K562 (cell line): ENCODE results near the gene LAMB1. TPM values are rescaled to one million over a fixed set of nuclear protein-coding genes. Genes with fewer than 3 reads are reported as not detected.
A peak's percentile ranks its signal among the peaks of the same experiment; 100 is the strongest.

ENCODE experiments used
- BCOR ChIP-seq: fragments of 450-650 bp; IDR thresholded peaks from 2 replicates; pipeline ENCODE4 v1.6.1; 2016
- CTCF ChIP-seq, 3 experiments: IDR thresholded peaks in 2 of 3; conservative IDR thresholded peaks in 1 of 3; 2 replicates each; pipeline ENCODE4 v1.5.1; 2011 to 2012; ENCODE audit warnings: low read length in 3 of 3, mild to moderate bottlenecking in 3 of 3, control low read depth in 2 of 3, improper control_type of control experiment in 1 of 3, inconsistent platforms in 1 of 3, low read depth in 1 of 3, mixed read lengths in 1 of 3, moderate library complexity in 1 of 3; ENCODE audit not compliant: insufficient read depth in 2 of 3
- DEAF1 ChIP-seq: fragments of 450-650 bp; formaldehyde crosslinking; IDR thresholded peaks from 2 replicates; pipeline ENCODE4 v1.4.0; 2020; ENCODE audit warnings: mild to moderate bottlenecking, moderate library complexity
- DNMT1 ChIP-seq: fragments of 450-650 bp; IDR thresholded peaks from 2 replicates; pipeline ENCODE4 v1.6.1; 2016; ENCODE audit warnings: antibody characterized with exemption, mild to moderate bottlenecking
- GABPB1 ChIP-seq: sonication (generic); formaldehyde crosslinking; IDR thresholded peaks from 2 replicates; pipeline ENCODE4 v1.8.0; 2022; ENCODE audit warnings: mild to moderate bottlenecking, missing genetic modification reagents
- HNRNPH1 ChIP-seq: fragments of 200-400 bp; formaldehyde crosslinking; optimal IDR thresholded peaks from 2 replicates; pipeline ENCODE3; 2017; ENCODE audit warnings: low read depth, mild to moderate bottlenecking, low read length, moderate library complexity
- HSF4 ChIP-seq: fragments of 250-450 bp; sonication (Bioruptor Pico); IDR thresholded peaks from 2 replicates; pipeline ENCODE4 v2.1.2; 2022; ENCODE audit warnings: mild to moderate bottlenecking, moderate library complexity, borderline replicate concordance
- NCOA4 ChIP-seq: fragments of 450-650 bp; IDR thresholded peaks from 2 replicates; pipeline ENCODE4 v1.6.1; 2018; ENCODE audit warnings: mild to moderate bottlenecking; ENCODE audit not compliant: partially characterized antibody
- NFIC ChIP-seq: fragments of 450-650 bp; IDR thresholded peaks from 2 replicates; pipeline ENCODE4 v1.6.1; 2017; ENCODE audit warnings: mild to moderate bottlenecking, inconsistent platforms
- PBX2 ChIP-seq, 2 experiments: IDR thresholded peaks in 1 of 2; conservative IDR thresholded peaks in 1 of 2; 2 replicates each; pipeline ENCODE4 v1.6.1; 2016; ENCODE audit warnings: low read depth in 2 of 2, mild to moderate bottlenecking in 1 of 2, missing compliant biosample characterization in 1 of 2, missing genetic modification characterization in 1 of 2, moderate library complexity in 1 of 2
- PHB ChIP-seq: fragments of 250-450 bp; sonication (Bioruptor Pico); IDR thresholded peaks from 2 replicates; pipeline ENCODE4 v1.5.0; 2021
- PHF20 ChIP-seq: fragments of 450-650 bp; IDR thresholded peaks from 2 replicates; pipeline ENCODE4 v1.6.1; 2018; ENCODE audit not compliant: partially characterized antibody
- SNIP1 ChIP-seq: fragments of 450-650 bp; IDR thresholded peaks from 2 replicates; pipeline ENCODE4 v1.7.1; 2017; ENCODE audit warnings: low read depth, mild to moderate bottlenecking
- ZNF79 ChIP-seq: fragments of 250-450 bp; sonication (Bioruptor Pico); IDR thresholded peaks from 2 replicates; pipeline ENCODE4 v1.4.0; 2020; ENCODE audit warnings: low read depth, mild to moderate bottlenecking, moderate library complexity
- polyA plus RNA-seq, 8 experiments: library from polyadenylated mRNA; depleted of rRNA in 4 of 8; stranded (reverse) in 5 of 8; unstranded in 3 of 8; fragments of >200 nt; fragmentation: Nextera tagmentation in 2 of 8; fragmentation: Illumina TruSeq in 1 of 8; extraction: Ambion mirVana in 2 of 8; extraction: Trizol in 1 of 8; gene quantifications; 2 replicates each; pipeline versions ENCODE4 v1.2.1 to v1.2.3, GENCODE V29; 2011 to 2014; ENCODE audit warnings: inconsistent platforms in 1 of 8, missing spikeins in 1 of 8
- total RNA-seq, 7 experiments: library from RNA; depleted of rRNA in 6 of 7; stranded (reverse); fragments of >200 nt in 6 of 7; fragmentation: Illumina TruSeq in 2 of 7; extraction: Trizol in 2 of 7; gene quantifications; 2 replicates each; pipeline versions ENCODE4 v1.2.1 to v1.2.3, GENCODE V29; 2011 to 2021; ENCODE audit warnings: low replicate concordance in 1 of 7
- TF ChIP-seq, protein P1 (sequence below): fragments of 250-450 bp; sonication (Bioruptor Pico); IDR thresholded peaks from 2 replicates; pipeline ENCODE4 v1.4.0; 2020
- TF ChIP-seq, protein P2 (sequence below): fragments of 450-650 bp; formaldehyde crosslinking; IDR thresholded peaks from 2 replicates; pipeline ENCODE4 v1.4.0; 2020; ENCODE audit warnings: mild to moderate bottlenecking, moderate library complexity

Gene LAMB1
- total and polyA plus RNA-seq, 9 of the 15 experiments (the other 6 are each of a cell fraction or from before 2014, with no cell fraction given), result 6.0 to 17.7 (median 12.3) TPM

DNA sequence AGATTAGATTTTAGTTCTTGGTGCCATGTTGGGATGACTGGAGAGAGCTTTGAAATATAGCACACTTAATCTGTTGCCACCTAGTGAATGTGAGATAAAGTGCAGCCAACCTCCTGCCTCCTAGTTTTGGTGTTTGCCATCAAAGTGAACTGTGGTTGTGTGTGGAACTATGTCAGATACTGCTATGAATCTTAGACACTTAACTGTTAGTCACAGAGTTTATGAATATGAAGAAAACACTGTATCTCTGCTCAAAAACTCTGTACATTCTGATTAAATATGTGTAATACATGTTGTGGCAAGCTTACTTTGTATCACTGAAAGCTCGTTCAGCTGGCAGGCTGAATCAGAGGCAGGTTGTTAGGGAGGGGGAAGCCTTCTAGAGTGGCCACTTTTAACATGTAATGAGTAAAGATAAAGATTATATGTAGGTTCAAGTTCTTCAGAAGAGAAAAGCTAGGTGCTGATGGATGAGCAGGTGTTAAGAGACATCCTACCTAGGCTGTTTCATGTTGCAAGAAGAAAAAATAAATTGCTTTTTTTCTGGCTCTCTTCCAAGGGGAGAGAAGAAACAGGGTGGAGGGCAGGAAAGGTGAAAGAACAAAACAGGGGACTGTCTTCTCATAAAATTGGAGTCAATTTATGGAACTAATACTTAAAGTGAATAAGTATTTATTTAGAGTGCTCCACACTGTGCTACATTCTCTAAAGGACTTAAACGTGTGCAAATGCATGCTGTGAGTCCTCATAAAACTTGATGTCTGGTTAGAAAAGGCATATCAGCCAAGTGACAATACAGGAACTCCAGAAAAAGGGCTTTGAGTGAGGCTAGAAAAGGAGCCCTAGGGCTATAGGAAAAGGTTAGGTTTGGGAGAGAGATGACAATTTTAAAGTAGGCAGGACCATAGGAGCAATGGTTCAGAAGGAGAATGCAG, 14.1 kb upstream of the LAMB1 start (continued):
- TF ChIP-seq, protein P1, sequence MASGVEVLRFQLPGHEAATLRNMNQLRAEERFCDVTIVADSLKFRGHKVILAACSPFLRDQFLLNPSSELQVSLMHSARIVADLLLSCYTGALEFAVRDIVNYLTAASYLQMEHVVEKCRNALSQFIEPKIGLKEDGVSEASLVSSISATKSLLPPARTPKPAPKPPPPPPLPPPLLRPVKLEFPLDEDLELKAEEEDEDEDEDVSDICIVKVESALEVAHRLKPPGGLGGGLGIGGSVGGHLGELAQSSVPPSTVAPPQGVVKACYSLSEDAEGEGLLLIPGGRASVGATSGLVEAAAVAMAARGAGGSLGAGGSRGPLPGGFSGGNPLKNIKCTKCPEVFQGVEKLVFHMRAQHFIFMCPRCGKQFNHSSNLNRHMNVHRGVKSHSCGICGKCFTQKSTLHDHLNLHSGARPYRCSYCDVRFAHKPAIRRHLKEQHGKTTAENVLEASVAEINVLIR (CRISPR knock-in tag), result no peak
- TF ChIP-seq SNIP1 (no peak), GABPB1 (CRISPR knock-in tag) (no peak), PHB (CRISPR knock-in tag) (no peak), NCOA4 (no peak), CTCF (IDR thresholded peaks at IDR 0.05 in 2 of 3, conservative IDR thresholded peaks at IDR 0.05 in 1 of 3; ENCODE audit: insufficient read depth in 2 of 3, low read depth in 1 of 3, low read length in 3 of 3) (peak; percentile 55 to 67 (median 60); a peak in 5 of 6 replicates), PHF20 (no peak), DEAF1 (CRISPR knock-in tag) (peak; percentile 45; the same call in 1 of the 2 replicates), HNRNPH1 (no peak), ZNF79 (CRISPR knock-in tag) (no peak), NFIC (peak; percentile 73), HSF4 (CRISPR knock-in tag) (no peak), BCOR (no peak), PBX2 (CRISPR knock-in tag; IDR thresholded peaks at IDR 0.05; ENCODE audit: low read depth) (no peak), PBX2 (tag; conservative IDR thresholded peaks at IDR 0.05; ENCODE audit: low read depth) (0 out of 2 replicates have a peak, but pooled peaks have one; percentile 46), DNMT1 (no peak)
- TF ChIP-seq, protein P2, sequence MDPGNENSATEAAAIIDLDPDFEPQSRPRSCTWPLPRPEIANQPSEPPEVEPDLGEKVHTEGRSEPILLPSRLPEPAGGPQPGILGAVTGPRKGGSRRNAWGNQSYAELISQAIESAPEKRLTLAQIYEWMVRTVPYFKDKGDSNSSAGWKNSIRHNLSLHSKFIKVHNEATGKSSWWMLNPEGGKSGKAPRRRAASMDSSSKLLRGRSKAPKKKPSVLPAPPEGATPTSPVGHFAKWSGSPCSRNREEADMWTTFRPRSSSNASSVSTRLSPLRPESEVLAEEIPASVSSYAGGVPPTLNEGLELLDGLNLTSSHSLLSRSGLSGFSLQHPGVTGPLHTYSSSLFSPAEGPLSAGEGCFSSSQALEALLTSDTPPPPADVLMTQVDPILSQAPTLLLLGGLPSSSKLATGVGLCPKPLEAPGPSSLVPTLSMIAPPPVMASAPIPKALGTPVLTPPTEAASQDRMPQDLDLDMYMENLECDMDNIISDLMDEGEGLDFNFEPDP (CRISPR knock-in tag), result no peak
